CD14-positive monocyte (primary cell): ENCODE results near the gene PPIB. TPM values are rescaled to one million over a fixed set of nuclear protein-coding genes. Genes with fewer than 3 reads are reported as not detected.

Experiments used
- DNase-seq, 3 donors: peaks; one replicate each; pipeline ENCODE4 v3.0.0-alpha.2; 2011 to 2022
- H2AFZ ChIP-seq: 2 replicates; pipeline ENCODE4 v1.6.0; 2012; ENCODE audit warnings: mild to moderate bottlenecking, low read depth, low read length, inconsistent platforms; ENCODE audit not compliant: insufficient read depth, poor library complexity, severe bottlenecking
- H3K27ac ChIP-seq, 2 donors: 1 replicate in 1 of 2; 2 replicates in 1 of 2; pipeline ENCODE4 v1.5.1; 2012 to 2013; ENCODE audit warnings: low read length in 2 of 2, control low read depth in 1 of 2, inconsistent platforms in 1 of 2, low read depth in 1 of 2, mild to moderate bottlenecking in 1 of 2
- H3K27me3 ChIP-seq, 2 donors: one replicate each; pipeline versions ENCODE4 v1.6.0 to v1.6.1; 2011 to 2013; ENCODE audit warnings: low read length in 2 of 2; ENCODE audit not compliant: control insufficient read depth in 2 of 2, insufficient read depth in 2 of 2
- H3K36me3 ChIP-seq, 2 donors: replicated peaks in 1 of 2; 1 replicate in 1 of 2; 2 replicates in 1 of 2; pipeline versions ENCODE4 v1.5.1 to v1.6.1; 2012 to 2013; ENCODE audit warnings: low read length in 2 of 2, control low read depth in 1 of 2, inconsistent platforms in 1 of 2, mild to moderate bottlenecking in 1 of 2; ENCODE audit not compliant: insufficient read depth in 2 of 2, control insufficient read depth in 1 of 2
- H3K4me1 ChIP-seq, 2 donors: 1 replicate in 1 of 2; 2 replicates in 1 of 2; pipeline versions ENCODE4 v1.5.1 to v1.6.1; 2012 to 2013; ENCODE audit warnings: low read length in 2 of 2, control low read depth in 1 of 2, inconsistent platforms in 1 of 2, mild to moderate bottlenecking in 1 of 2, moderate library complexity in 1 of 2; ENCODE audit not compliant: insufficient read depth in 2 of 2, control insufficient read depth in 1 of 2
- H3K4me2 ChIP-seq: replicated peaks from 2 replicates; pipeline ENCODE3; 2012; ENCODE audit warnings: low read length, moderate library complexity, mild to moderate bottlenecking; ENCODE audit not compliant: poor library complexity, severe bottlenecking; ENCODE audit errors: extremely low read depth
- H3K4me3 ChIP-seq, 3 experiments: fragments of 200-600 bp in 1 of 3; sonication (generic) in 1 of 3; replicated peaks in 1 of 3; 1 replicate in 2 of 3; 2 replicates in 1 of 3; pipeline ENCODE4 v1.5.1; 2011 to 2013; ENCODE audit warnings: low read length in 3 of 3, mild to moderate bottlenecking in 3 of 3, control low read depth in 2 of 3, low read depth in 2 of 3, inconsistent platforms in 1 of 3, moderate library complexity in 1 of 3
- H3K79me2 ChIP-seq: 2 replicates; pipeline ENCODE4 v1.6.0; 2012; ENCODE audit warnings: mild to moderate bottlenecking, control low read depth, inconsistent platforms, low read length, moderate library complexity; ENCODE audit not compliant: insufficient read depth
- H3K9ac ChIP-seq: 2 replicates; pipeline ENCODE4 v1.6.0; 2017; ENCODE audit warnings: low read length, mild to moderate bottlenecking; ENCODE audit not compliant: insufficient read depth, poor library complexity, severe bottlenecking
- H3K9me3 ChIP-seq, 2 donors: replicated peaks in 1 of 2; 1 replicate in 1 of 2; 2 replicates in 1 of 2; pipeline versions ENCODE4 v1.5.1 to v1.6.1; 2012 to 2013; ENCODE audit warnings: low read length in 2 of 2, control low read depth in 1 of 2; ENCODE audit not compliant: control insufficient read depth in 1 of 2, insufficient read depth in 1 of 2
- H4K20me1 ChIP-seq: 2 replicates; pipeline ENCODE4 v1.6.0; 2012; ENCODE audit warnings: mild to moderate bottlenecking, low read length, control low read depth, moderate library complexity; ENCODE audit not compliant: insufficient read depth
- H3K27ac Mint-ChIP-seq, 7 donors: one replicate each; pipeline ENCODE4 v1.8.0; 2020; ENCODE audit warnings: mild to moderate bottlenecking in 7 of 7, mixed read lengths in 7 of 7, moderate library complexity in 6 of 7, inconsistent platforms in 2 of 7
- H3K27me3 Mint-ChIP-seq, 3 donors: one replicate each; pipeline ENCODE4 v1.8.0; 2021 to 2022; ENCODE audit warnings: low read depth in 3 of 3, mild to moderate bottlenecking in 3 of 3, mixed read lengths in 3 of 3, moderate library complexity in 3 of 3, inconsistent platforms in 1 of 3
- H3K36me3 Mint-ChIP-seq, 2 donors: one replicate each; pipeline ENCODE4 v1.8.0; 2020; ENCODE audit warnings: mixed read lengths in 2 of 2, inconsistent platforms in 1 of 2, mild to moderate bottlenecking in 1 of 2
- H3K4me1 Mint-ChIP-seq: one replicate; pipeline ENCODE4 v1.8.0; 2020; ENCODE audit warnings: mild to moderate bottlenecking, mixed read lengths
- H3K4me3 Mint-ChIP-seq, 2 donors: one replicate each; pipeline ENCODE4 v1.8.0; 2020; ENCODE audit warnings: mild to moderate bottlenecking in 2 of 2, mixed read lengths in 2 of 2, moderate library complexity in 1 of 2
- H3K9me3 Mint-ChIP-seq, 7 donors: one replicate each; pipeline ENCODE4 v1.8.0; 2020 to 2022; ENCODE audit warnings: mixed read lengths in 7 of 7, mild to moderate bottlenecking in 6 of 7, moderate library complexity in 6 of 7, inconsistent platforms in 2 of 7
- WGBS: methylation state at CpG from one replicate; pipeline ENCODE4 v1.1.5; 2013; ENCODE audit warnings: missing lambda C conversion rate; ENCODE audit not compliant: insufficient coverage; 5-methylcytosine and 5-hydroxymethylcytosine counted together
- intact Hi-C, 2 donors: fragments of 100-400 bp; cut with micrococcal nuclease; formaldehyde crosslinking; loops; one replicate each; pipeline versions ENCODE4 v1.15.0 to v1.15.1; 2023
- polyA plus RNA-seq, 3 donors: library from polyadenylated mRNA; depleted of rRNA in 1 of 3; unstranded in 2 of 3; stranded (reverse) in 1 of 3; fragments of 300-500 nt in 2 of 3; fragments of >200 nt in 1 of 3; fragmentation: Illumina TruSeq in 2 of 3; gene quantifications; 1 replicate in 2 of 3; 2 replicates in 1 of 3; pipeline ENCODE4 v1.2.3, GENCODE V29; 2012 to 2021
- TF ChIP-seq, protein P1 (sequence below): fragments of 200-600 bp; IDR thresholded peaks from one replicate; pipeline ENCODE4 v1.8.0; 2022; ENCODE audit warnings: antibody characterized with exemption, mild to moderate bottlenecking

The PPIB gene
- polyA plus RNA-seq, 3 donors, result 224 to 532 (median 520) TPM

DNA sequence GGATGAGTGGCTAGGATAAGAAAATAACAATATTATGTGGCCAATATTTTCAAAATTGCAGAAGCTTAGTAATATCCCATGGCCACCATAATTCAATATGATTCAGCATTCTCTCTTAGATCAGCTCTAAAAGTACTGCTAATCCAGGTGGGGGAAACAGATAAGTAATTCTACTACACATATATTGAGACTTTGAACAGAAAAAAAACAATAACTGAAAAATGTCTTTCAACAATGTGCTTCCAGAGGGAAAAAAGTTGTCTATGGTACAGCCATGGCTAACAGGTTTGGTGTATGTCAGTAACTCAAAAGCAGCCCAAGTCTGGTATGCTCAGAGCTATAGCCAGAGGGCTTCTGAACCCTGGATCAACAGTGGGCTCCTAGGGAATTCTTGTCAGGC is 42.4 kb upstream of the PPIB start:
- H3K36me3 ChIP-seq, result peaks cover 36 to 68% of the 10 kb centered on the region in 2 donors
- H3K4me2 ChIP-seq, result no peak overlapping the region
- TF ChIP-seq, protein P1, sequence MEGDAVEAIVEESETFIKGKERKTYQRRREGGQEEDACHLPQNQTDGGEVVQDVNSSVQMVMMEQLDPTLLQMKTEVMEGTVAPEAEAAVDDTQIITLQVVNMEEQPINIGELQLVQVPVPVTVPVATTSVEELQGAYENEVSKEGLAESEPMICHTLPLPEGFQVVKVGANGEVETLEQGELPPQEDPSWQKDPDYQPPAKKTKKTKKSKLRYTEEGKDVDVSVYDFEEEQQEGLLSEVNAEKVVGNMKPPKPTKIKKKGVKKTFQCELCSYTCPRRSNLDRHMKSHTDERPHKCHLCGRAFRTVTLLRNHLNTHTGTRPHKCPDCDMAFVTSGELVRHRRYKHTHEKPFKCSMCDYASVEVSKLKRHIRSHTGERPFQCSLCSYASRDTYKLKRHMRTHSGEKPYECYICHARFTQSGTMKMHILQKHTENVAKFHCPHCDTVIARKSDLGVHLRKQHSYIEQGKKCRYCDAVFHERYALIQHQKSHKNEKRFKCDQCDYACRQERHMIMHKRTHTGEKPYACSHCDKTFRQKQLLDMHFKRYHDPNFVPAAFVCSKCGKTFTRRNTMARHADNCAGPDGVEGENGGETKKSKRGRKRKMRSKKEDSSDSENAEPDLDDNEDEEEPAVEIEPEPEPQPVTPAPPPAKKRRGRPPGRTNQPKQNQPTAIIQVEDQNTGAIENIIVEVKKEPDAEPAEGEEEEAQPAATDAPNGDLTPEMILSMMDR, result no peak
- Mint-ChIP-seq H3K4me1 (no peaks in the 10 kb centered on the region), H3K9me3 (no peaks in the 10 kb centered on the region), H3K27me3 (no peaks in the 10 kb centered on the region), H3K27ac (no peak overlapping the region), H3K36me3 (peaks cover 46 to 59% of the 10 kb centered on the region in 2 donors), H3K4me3 (no peak overlapping the region)
- no peaks in the 10 kb centered on the region for H3K79me2 ChIP-seq
- no peak overlapping the region for H3K4me3 ChIP-seq
- intact Hi-C loops, result loop anchor here in 1 of 2 donors (10.0 kb wide), 1 partner anchor 150 kb away; the partner anchor contains the start of gene CSNK1G1
- no peak for DNase-seq
- H3K4me1 ChIP-seq, result no peaks in the 10 kb centered on the region
- no peaks in the 10 kb centered on the region for H3K9me3 ChIP-seq
- H3K27me3 ChIP-seq, result no peaks in the 10 kb centered on the region
- no peaks in the 10 kb centered on the region for H4K20me1 ChIP-seq
- no peak overlapping the region for H3K27ac ChIP-seq
- H3K9ac ChIP-seq, result no peak overlapping the region
- no peak overlapping the region for H2AFZ ChIP-seq

DNA sequence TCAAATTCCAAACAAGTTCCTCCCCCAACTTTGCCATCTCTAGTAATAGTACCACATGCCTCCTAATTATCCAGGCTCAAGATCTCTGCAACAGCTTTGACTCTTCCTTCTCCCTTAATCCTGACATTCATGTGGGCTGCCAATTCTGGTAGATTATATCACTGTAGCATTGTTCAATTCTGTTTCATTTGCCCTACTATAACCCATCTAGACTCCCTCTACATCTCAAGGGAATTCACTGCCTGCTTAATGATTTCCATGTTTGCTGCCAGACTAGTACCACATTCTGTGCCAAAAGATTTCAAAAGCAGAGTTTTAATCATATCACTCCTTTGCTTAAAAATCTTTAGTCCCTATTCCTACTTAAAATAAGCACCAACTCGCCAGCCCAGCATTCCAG is 34.6 kb upstream of the PPIB start:
- intact Hi-C loops, result no loop called here
- H4K20me1 ChIP-seq, result no peaks in the 10 kb centered on the region
- no peaks in the 10 kb centered on the region for H3K27me3 ChIP-seq
- no peak overlapping the region for H3K4me2 ChIP-seq
- H3K79me2 ChIP-seq, result no peaks in the 10 kb centered on the region
- H3K4me1 ChIP-seq, result no peaks in the 10 kb centered on the region
- no peak overlapping the region for H3K27ac ChIP-seq
- Mint-ChIP-seq H3K36me3 (peaks cover 52 to 69% of the 10 kb centered on the region in 2 donors), H3K27ac (peak overlapping the region in 1 of 7 donors; percentile 50), H3K4me3 (no peak overlapping the region), H3K27me3 (no peaks in the 10 kb centered on the region), H3K9me3 (no peaks in the 10 kb centered on the region), H3K4me1 (no peaks in the 10 kb centered on the region)
- H3K9me3 ChIP-seq, result no peaks in the 10 kb centered on the region
- peaks cover 33 to 71% of the 10 kb centered on the region in 2 donors for H3K36me3 ChIP-seq
- no peak overlapping the region for H3K9ac ChIP-seq
- no peak overlapping the region for H3K4me3 ChIP-seq
- 100% methylated on average over 1 of the region's 1 CpG for WGBS
- TF ChIP-seq, protein P1, result no peak
- no peak overlapping the region for H2AFZ ChIP-seq
- no peak for DNase-seq
